Endothelial cell of umbilical vein (primary cell): ENCODE data around the gene TRDN. TPM values are rescaled to one million over a fixed set of nuclear protein-coding genes. Genes with fewer than 3 reads are reported as not detected.

Source experiments
- BruUV-seq: library from RNA; stranded (reverse); fragments of 400-500 nt; replicated peaks from 2 replicates; lab custom pipeline; 2021; lab: Mats Ljungman, UMichigan
- CTCF ChIA-PET: fragments of 300-600, 350-600 bp; sonication (Branson Sonifier 250); formaldehyde crosslinking; loops from one replicate; lab custom pipeline; 2021; ENCODE audit warnings: antibody characterized with exemption, inconsistent platforms; lab: Charles Lee
- POLR2A ChIA-PET: fragments of 300-600, 350-600 bp; sonication (Branson Sonifier 250); formaldehyde crosslinking; loops from one replicate; lab custom pipeline; 2021; ENCODE audit warnings: antibody characterized with exemption, inconsistent platforms; lab: Charles Lee
- DNase-seq: peaks from one replicate; pipeline ENCODE4 v3.0.0-alpha.2; 2011; ENCODE audit warnings: low read depth, low spot score
- FAIRE-seq: peaks from 2 replicates; lab custom pipeline; 2011; peaks lifted over from hg19 to GRCh38; lab: Jason Lieb, UNC
- H2AFZ ChIP-seq: 2 replicates; pipeline ENCODE4 v1.6.0; 2012; ENCODE audit warnings: low read depth, low read length, control low read depth, inconsistent platforms
- H3K27ac ChIP-seq: 2 replicates; pipeline ENCODE4 v1.5.1; 2011; ENCODE audit warnings: low read depth, mild to moderate bottlenecking, control low read depth, low read length, moderate library complexity; ENCODE audit not compliant: insufficient read depth
- H3K27me3 ChIP-seq, 2 experiments: 2 replicates each; pipeline versions ENCODE4 v1.6.0 to v1.6.1; 2011; ENCODE audit warnings: low read length in 2 of 2, mixed read lengths in 1 of 2; ENCODE audit not compliant: control insufficient read depth in 2 of 2, insufficient read depth in 2 of 2
- H3K36me3 ChIP-seq, 2 experiments: 2 replicates in 1 of 2; 3 replicates in 1 of 2; pipeline ENCODE4 v1.5.1; 2011; ENCODE audit warnings: low read length in 2 of 2, mild to moderate bottlenecking in 1 of 2, moderate library complexity in 1 of 2; ENCODE audit not compliant: control insufficient read depth in 2 of 2, insufficient read depth in 2 of 2; ENCODE audit errors: extremely low read depth in 1 of 2
- H3K4me1 ChIP-seq: 3 replicates; pipeline ENCODE4 v1.5.1; 2011; ENCODE audit warnings: mild to moderate bottlenecking, low read length; ENCODE audit not compliant: control insufficient read depth, insufficient read depth; ENCODE audit errors: extremely low read depth
- H3K4me2 ChIP-seq: 2 replicates; pipeline ENCODE4 v1.6.1; 2011; ENCODE audit warnings: low read length, control low read depth, mixed read lengths; ENCODE audit not compliant: insufficient read depth
- H3K4me3 ChIP-seq, 3 experiments: fragments of 200-600 bp in 1 of 3; sonication (generic), shearing (Covaris generic) in 1 of 3; replicated peaks in 1 of 3; 2 replicates each; pipeline ENCODE4 v1.5.1; 2011 to 2016; ENCODE audit warnings: control low read depth in 3 of 3, low read length in 3 of 3, mild to moderate bottlenecking in 2 of 3, inconsistent platforms in 1 of 3, low read depth in 1 of 3, moderate library complexity in 1 of 3; ENCODE audit not compliant: insufficient read depth in 1 of 3
- H3K79me2 ChIP-seq: 2 replicates; pipeline ENCODE4 v1.6.0; 2012; ENCODE audit warnings: low read length, inconsistent platforms; ENCODE audit not compliant: control insufficient read depth, insufficient read depth
- H3K9ac ChIP-seq: replicated peaks from 2 replicates; pipeline ENCODE3; 2011; ENCODE audit warnings: low read length, control low read depth; ENCODE audit not compliant: insufficient read depth; ENCODE audit errors: extremely low read depth
- H3K9me1 ChIP-seq: replicated peaks from 3 replicates; pipeline ENCODE4 v1.6.0; 2011; ENCODE audit warnings: mild to moderate bottlenecking, low read length; ENCODE audit not compliant: control insufficient read depth, insufficient read depth; ENCODE audit errors: extremely low read depth
- H3K9me3 ChIP-seq: replicated peaks from 2 replicates; pipeline ENCODE4 v1.5.1; 2012; ENCODE audit warnings: low read length, inconsistent platforms; ENCODE audit not compliant: control insufficient read depth, insufficient read depth
- H4K20me1 ChIP-seq: replicated peaks from 2 replicates; pipeline ENCODE3; 2011; ENCODE audit warnings: mild to moderate bottlenecking, low read length; ENCODE audit not compliant: control insufficient read depth, insufficient read depth; ENCODE audit errors: extremely low read depth
- CTCF ChIP-seq, 2 donors: IDR thresholded peaks; 1 replicate in 1 of 2; 2 replicates in 1 of 2; pipeline ENCODE4 v1.5.1; 2011; ENCODE audit warnings: low read length in 2 of 2, mild to moderate bottlenecking in 2 of 2, moderate library complexity in 2 of 2, control low read depth in 1 of 2, inconsistent platforms in 1 of 2, low read depth in 1 of 2; ENCODE audit not compliant: insufficient read depth in 1 of 2; ENCODE audit errors: extremely low read depth in 1 of 2
- EZH2 ChIP-seq: IDR thresholded peaks from 2 replicates; pipeline ENCODE4 v1.6.1; 2012; ENCODE audit warnings: borderline replicate concordance, low read depth, mild to moderate bottlenecking, moderate library complexity, low read length, inconsistent platforms; ENCODE audit not compliant: severe bottlenecking
- FOS ChIP-seq: IDR thresholded peaks from 2 replicates; pipeline ENCODE4 v1.6.1; 2011; ENCODE audit warnings: mild to moderate bottlenecking, low read length, moderate library complexity, borderline replicate concordance; ENCODE audit not compliant: insufficient read depth
- GATA2 ChIP-seq: IDR thresholded peaks from 2 replicates; pipeline ENCODE4 v1.7.0; 2011; ENCODE audit warnings: low read depth, mild to moderate bottlenecking, moderate library complexity, mixed read lengths, low read length; ENCODE audit not compliant: insufficient read length, insufficient read depth
- JUN ChIP-seq: IDR thresholded peaks from 2 replicates; pipeline ENCODE4 v1.6.1; 2011; ENCODE audit warnings: borderline replicate concordance, low read depth; ENCODE audit not compliant: insufficient read length, insufficient read depth
- MAX ChIP-seq: IDR thresholded peaks from 2 replicates; pipeline ENCODE4 v1.6.1; 2011; ENCODE audit not compliant: insufficient read depth, insufficient read length
- MYC ChIP-seq: IDR thresholded peaks from one replicate; pipeline ENCODE4 v1.6.1; 2011; ENCODE audit warnings: mild to moderate bottlenecking, low read depth, low read length
- POLR2A ChIP-seq: IDR thresholded peaks from 2 replicates; pipeline ENCODE4 v1.6.1; 2012; ENCODE audit warnings: low read depth, mild to moderate bottlenecking, control low read depth, low read length
- POLR2AphosphoS5 ChIP-seq: IDR thresholded peaks from 2 replicates; pipeline ENCODE4 v1.6.1; 2012; ENCODE audit warnings: low read depth, mild to moderate bottlenecking, control low read depth, low read length, moderate library complexity; ENCODE audit not compliant: insufficient read depth
- dilution Hi-C: fragments of 300-500 bp; cut with MboI; formaldehyde crosslinking; loops from one replicate; pipeline ENCODE4 v1.15.0; 2019; ENCODE audit warnings: low sequenced_read_pairs; ENCODE audit not compliant: extremely low pct_ligation_motif_present
- intact Hi-C: fragments of 100-400 bp; cut with micrococcal nuclease; formaldehyde crosslinking; loops from one replicate; pipeline ENCODE4 v1.10.0; 2022
- polyA plus RNA-seq, 4 experiments: library from polyadenylated mRNA; depleted of rRNA in 3 of 4; stranded (reverse) in 3 of 4; unstranded in 1 of 4; fragments of >200 nt; gene quantifications; 2 replicates each; pipeline versions ENCODE4 v1.2.1 to v1.2.3, GENCODE V29; 2011 to 2012; ENCODE audit warnings: missing spikeins in 1 of 4
- total RNA-seq: library from RNA; stranded (reverse); gene quantifications from 2 replicates; pipeline ENCODE4 v1.2.3, GENCODE V29; 2021

TRDN gene
- total and polyA plus RNA-seq, 2 donors (not counting 3 experiments of a cell fraction or from before 2014, with no cell fraction given), result not detected

DNA sequence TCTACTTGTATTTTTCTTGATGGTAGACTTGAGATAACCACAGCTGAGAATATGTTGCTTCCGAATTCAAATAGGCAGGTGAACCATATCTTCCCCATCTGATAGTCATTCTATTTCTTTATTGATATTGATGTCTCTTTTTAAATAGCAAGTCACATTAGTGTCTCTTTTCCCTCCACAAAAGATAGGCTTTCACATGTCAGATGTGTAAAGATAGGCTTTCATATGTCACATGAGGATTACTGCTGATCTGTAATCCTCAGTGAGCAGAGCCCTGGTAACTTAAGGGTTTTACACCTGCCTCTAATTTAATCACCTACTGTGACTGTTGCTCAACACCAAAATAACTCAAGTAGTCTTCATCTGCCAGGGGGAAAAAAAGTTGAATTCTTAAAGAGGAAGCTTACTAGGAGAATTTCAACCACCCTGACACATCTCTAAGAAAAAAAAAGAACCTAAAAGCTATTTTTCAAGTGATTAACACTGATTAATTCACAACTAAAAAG, 45.3 kb upstream of the TRDN start:
- FAIRE-seq, result no peak
- H3K9me1 ChIP-seq, result no peaks in the 10 kb centered on the region
- dilution Hi-C loops (no loop called here), intact Hi-C loops (no loop called here)
- no peaks in the 10 kb centered on the region for H3K79me2 ChIP-seq
- no peak overlapping the region for H3K27ac ChIP-seq
- H3K9ac ChIP-seq, result no peak overlapping the region
- ChIA-PET CTCF (interaction anchor here (1.9 kb wide), 1 partner anchor 33 kb away, joined by 6 read pairs; no protein-coding TSS in a partner anchor), POLR2A (no interaction called here)
- H3K4me1 ChIP-seq, result no peaks in the 10 kb centered on the region
- H4K20me1 ChIP-seq, result no peaks in the 10 kb centered on the region
- no peak overlapping the region for H3K4me3 ChIP-seq
- BruUV-seq, result no TSS peak
- no peak for DNase-seq
- H3K27me3 ChIP-seq, result no peaks in the 10 kb centered on the region
- H2AFZ ChIP-seq, result no peak overlapping the region
- TF ChIP-seq POLR2AphosphoS5 (no peak), MAX (no peak)
- no peaks in the 10 kb centered on the region for H3K9me3 ChIP-seq
- no peaks in the 10 kb centered on the region for H3K36me3 ChIP-seq
- H3K4me2 ChIP-seq, result no peak overlapping the region

DNA sequence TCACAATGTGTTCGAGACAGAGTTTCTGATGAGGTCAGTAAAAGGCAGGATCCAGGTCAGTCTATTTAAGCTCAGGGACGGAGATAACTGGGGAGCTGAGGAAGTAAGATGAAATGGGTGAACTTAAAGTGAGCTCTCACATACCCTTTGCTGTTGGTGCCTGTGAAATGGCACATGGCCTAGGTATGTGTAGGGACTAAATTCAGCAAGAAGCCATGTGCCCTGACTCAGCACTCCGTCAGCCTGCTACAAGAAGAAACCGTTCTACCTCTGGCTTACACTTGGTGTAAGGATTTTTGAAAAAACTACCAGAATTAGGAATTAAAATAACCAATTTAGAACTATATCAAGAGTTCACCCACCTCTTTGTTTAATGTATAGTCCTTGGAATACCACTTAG, 41.1 kb upstream of the TRDN start:
- H2AFZ ChIP-seq, result no peak overlapping the region

More for the DNA sequence above, 41.1 kb upstream of the TRDN start:
- Histone ChIP-seq H3K9ac (no peak overlapping the region), H4K20me1 (no peaks in the 10 kb centered on the region), H3K36me3 (no peaks in the 10 kb centered on the region), H3K4me1 (no peaks in the 10 kb centered on the region), H3K9me3 (no peaks in the 10 kb centered on the region), H3K9me1 (no peaks in the 10 kb centered on the region), H3K4me3 (no peak overlapping the region), H3K79me2 (no peaks in the 10 kb centered on the region), H3K27ac (no peak overlapping the region), H3K27me3 (no peaks in the 10 kb centered on the region), H3K4me2 (no peak overlapping the region)
- dilution Hi-C loops, result no loop called here
- DNase-seq (no peak), FAIRE-seq (no peak)
- BruUV-seq, result no TSS peak
- intact Hi-C loops, result no loop called here
- no peak for TF ChIP-seq MAX
- TF ChIP-seq POLR2AphosphoS5, result no peak
- no peak for TF ChIP-seq EZH2
- TF ChIP-seq CTCF (IDR thresholded peaks at IDR 0.05; ENCODE audit: extremely low read depth in 1 of 2, insufficient read depth in 1 of 2, low read depth in 1 of 2, low read length in 2 of 2), result no peak
- TF ChIP-seq JUN, result no peak
- no peak for TF ChIP-seq FOS
- no peak for TF ChIP-seq MYC
- no peak for TF ChIP-seq GATA2
- TF ChIP-seq POLR2A, result no peak
- CTCF ChIA-PET, result interaction anchor here (0.6 kb wide), 1 partner anchor 22 kb away, joined by 3 read pairs; no protein-coding TSS in a partner anchor
- POLR2A ChIA-PET, result no interaction called here
